ENCODE measurements around the gene NOTUM. TPM values are rescaled to one million over a fixed set of nuclear protein-coding genes. Genes with fewer than 3 reads are reported as not detected.
"Not testable (repeated sequence)": the region's sequence is repeated elsewhere in the genome, so short reads cannot be mapped to it uniquely, and the experiment has no call there.

The NOTUM gene
- total RNA-seq, 1 donor from 2014 or later: 0.56 TPM

DNA sequence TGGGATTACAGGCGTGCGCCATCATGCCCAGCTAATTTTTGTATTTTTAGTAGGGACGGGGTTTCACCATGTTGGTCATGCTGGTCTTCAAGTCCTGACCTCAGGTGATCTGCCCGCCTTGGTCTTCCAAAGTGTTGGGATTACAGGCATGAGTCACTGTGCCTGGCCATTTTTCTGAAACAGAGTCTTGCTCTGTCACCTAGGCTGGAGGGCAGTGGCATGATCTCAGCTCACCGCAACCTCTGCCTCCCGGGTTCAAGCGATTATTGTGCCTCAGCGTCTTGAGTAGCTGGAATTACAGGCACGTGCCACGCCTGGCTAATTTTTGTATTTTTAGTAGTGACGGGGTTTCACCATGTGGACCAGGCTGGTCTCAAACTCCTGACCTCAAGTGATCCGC is 20.5 kb upstream of the NOTUM start:
- DNase-seq; intact Hi-C loops (cut with DNase I); ATAC-seq (ENCODE audit: poor library complexity): not testable (repeated sequence)

DNA sequence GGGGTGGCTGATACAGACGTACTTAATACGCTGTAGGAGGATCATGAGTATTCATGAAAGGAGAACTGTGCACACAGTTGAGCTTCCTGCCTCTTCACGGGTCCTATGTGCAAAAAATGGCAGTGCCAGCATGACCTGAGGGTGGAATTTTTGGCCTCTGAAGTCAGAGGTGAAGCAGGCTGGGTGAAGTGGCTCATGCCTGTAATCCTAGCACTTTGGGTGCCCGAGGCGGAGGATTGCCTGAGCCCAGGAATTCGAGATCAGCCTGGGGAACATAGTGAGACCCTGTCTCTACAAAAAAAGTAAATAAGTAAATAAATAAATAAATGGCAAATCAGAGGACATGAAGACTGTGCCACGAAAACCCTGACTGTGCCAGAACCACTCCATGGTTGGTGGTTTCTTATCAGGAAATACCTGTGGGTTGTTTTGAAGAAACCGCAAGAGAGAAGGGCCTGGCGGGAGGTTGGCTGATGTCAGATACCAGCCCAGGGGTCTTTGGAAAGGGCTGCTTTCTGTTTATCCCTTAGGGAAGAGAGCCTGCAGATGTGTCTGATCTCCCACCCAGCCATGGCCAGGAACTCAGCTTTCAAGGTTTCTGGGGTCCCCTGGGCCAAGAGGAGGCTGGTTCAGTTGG is 19.8 kb upstream of the NOTUM start:
- intact Hi-C loops (cut with DNase I): no loop called here
- ATAC-seq (ENCODE audit: poor library complexity) (no peak), DNase-seq (no peak)

DNA sequence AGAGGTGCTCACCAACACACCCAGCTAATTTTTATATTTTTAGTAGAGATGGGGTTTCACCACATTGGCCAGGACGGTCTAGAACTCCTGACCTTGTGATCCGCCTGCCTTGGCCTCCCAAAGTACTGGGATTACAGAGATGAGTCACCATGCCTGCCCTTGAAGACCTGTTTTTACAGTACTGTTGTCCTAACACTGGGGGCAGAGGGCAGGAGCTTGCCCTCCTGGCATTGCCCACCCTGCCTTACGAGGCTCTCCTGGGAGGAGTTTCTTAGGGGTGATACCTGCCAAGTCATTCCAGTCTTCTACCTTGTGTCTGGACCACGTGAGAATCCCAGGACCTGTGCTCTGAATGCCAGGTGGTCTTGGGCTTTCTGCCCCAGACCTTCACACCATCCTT is 19.1 kb upstream of the NOTUM start:
- no peak for DNase-seq
- no peak for ATAC-seq (ENCODE audit: poor library complexity)
- intact Hi-C loops (cut with DNase I): no loop called here

DNA sequence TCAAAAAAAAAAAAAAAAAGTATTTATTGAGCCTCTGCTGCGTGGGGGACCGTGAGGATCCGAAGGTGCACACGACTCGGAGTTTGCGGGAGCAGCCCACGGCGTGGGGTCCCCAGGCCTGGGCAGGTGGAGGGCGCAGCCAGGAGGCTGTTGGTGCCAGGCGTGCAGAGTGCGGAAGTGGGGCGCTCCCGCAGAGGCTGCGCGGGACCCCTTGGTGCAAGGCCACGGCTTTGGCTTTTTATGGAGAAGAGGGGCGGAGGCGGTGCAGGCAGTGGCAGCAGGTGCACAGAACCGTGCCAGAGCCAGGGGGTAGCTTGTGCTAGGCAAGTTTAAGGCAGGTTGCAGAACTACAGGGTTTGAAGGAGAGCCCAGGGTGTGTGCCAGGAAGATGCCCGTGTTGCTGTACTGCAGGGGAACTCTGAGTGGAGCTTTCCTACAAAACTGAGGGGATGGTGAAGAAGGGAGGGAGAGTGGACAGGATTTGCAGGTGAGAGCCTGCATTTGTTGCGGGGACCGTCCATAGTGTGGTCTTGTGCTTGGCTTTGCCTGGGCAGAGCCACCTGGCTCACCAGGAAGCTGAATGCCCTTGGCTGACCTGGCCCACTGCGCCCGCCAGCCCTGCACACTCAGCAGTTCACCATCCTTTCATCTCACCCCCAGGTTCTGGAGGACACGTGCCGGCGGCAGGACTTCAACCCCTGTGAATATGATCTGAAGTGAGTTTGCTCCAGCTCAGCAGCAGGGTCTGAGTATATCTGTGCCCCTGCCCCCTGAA is 17.7 kb upstream of the NOTUM start:
- DNase-seq (no peak), ATAC-seq (ENCODE audit: poor library complexity) (no peak)
- intact Hi-C loops (cut with DNase I): no loop called here

DNA sequence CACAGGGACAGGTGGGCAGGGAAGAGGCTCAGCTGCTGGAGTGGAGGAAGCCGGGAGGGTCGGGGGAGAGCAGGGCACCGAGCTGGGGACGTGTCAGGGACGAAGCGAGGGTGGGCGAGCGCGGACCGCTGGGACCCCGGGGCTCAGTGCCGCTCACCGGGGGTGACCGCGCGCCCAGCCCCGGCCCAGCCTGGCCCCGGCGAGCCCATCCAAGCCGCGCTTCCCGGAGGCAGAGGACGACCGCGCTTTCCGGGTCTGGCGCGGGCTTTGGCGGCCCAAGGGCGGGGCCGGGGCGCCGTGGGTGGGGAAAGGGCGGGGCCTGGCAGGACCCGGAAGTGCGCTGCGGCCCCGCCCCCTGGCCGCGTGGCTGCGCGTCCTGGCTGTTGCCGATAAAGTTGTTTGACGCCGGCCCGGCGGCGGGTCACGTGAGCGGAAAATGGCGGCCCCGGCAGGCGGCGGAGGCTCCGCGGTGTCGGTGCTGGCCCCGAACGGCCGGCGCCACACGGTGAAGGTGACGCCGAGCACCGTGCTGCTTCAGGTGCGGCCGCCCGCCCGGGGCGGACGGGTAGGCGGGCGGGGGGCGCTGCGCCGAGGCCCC is 16.3 kb upstream of the NOTUM start, which contains the start of gene ASPSCR1:
ASPSCR1 (plus strand) TSS at position 419 of the 598 bp plus-strand sequence; CDS start at position 437, 18 bp downstream.
- ATAC-seq (ENCODE audit: poor library complexity) (peak; percentile 99), DNase-seq (peak; percentile 95)
- intact Hi-C loops (cut with DNase I): no loop called here

DNA sequence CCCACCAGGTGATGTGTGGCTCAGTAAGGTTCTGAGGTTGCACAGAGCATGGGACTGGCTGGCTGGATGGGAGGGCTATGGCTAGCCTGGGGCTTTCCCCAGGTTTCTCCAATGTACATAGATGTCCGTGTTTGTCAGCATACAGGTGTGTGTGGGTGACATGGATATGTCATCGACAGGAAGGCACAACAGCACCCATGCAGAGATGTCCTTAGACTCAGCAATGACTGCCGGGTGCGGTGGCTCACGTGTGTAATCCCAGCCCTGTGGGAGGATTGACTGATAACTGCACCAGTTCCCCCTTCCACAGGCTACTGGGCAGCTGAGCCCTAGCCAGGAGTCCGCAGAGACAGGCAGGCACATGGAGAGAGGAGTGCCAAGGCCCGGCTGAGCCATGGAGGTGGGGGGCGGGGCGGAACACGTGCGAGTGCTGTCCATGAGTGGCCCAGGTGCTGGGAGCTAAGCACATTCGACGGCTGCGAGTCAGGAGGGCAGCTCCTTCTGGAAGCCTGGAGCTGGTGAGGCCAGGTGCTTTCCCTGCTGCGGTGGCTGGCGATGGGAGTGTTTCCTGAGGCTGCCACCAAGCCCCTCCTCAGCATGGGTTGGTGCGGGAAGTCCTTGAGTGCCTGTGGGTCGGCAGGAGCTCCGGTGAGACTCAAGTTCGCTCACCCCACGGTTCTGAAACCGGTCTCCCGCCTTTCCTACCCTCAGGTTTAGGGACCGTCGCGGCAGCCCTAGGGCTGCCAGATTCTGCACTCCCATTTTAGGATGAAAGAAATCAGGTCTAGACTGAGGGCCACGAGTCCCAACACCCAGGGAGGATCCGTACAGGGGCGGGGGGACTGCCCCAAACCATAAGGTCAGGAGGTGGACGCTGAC is 15.6 kb upstream of the NOTUM start:
- intact Hi-C loops (cut with DNase I): no loop called here
- peak; percentile 3 for ATAC-seq (ENCODE audit: poor library complexity)
- no peak for DNase-seq

DNA sequence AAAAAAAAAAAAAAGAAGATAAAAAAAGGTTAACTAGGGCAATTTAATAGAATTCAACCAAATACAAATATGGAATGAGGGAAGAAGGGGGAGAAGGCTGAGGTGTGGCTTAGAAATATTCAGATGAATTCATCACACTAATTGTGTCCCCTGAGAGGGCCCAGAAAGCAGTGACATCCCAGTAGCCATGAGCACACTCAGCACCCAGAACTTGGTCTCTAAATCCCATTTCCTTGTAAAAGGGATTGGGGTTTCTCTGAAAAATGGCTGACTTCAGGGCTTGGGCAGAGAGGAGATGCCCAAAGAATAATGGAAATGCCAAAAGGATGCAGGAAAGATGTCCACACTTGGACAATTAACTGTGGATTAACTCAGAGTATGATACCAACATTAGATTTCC is 12.4 kb upstream of the NOTUM start:
- intact Hi-C loops (cut with DNase I): no loop called here
- ATAC-seq (ENCODE audit: poor library complexity): no peak
- no peak for DNase-seq

DNA sequence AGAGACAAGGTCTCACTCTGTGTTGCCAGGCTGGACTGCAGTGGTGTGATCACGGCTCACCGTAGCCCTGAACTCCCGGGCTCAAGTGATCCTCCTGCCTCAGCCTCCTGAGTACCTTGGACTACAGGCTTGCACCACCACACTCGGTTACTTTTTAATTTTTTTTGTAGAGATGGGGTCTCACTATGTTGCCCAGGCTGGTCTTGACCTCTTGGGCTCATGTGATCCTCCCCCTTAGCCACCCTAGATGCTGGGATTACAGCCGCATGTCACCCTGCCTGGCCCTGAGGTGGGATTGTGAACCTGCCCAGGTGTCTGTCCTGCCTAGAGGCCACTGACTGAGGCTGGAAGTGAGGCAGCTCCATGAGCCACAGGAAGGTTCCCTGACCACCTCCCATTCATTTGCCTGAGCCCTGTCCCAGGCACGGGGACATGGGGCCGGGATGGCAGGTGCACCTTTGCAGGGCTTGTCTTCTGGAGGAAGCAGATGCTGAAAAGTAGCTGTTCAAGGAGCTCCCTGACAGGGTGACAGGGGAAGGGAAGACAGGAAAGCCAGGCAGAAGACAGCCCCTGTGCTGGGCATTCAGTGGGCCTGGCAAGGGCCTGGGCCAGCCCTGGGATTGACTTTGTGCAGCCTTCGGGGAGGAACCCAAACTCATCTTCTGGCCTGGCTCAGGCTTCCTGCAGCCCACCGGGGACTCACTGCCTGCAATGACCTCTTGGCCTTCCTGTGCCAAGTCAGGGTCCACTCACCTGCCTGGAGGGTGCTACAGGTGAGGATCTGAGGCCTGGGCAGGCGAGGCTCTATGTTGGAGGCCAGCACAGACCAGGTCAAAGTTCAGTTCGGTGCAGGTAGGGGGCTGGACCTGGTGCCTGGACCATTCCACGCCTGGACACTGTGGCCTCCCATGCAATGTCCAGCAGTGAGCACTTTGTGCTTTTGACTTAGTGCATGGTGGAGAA is 8.1 kb upstream of the NOTUM start:
- ATAC-seq (ENCODE audit: poor library complexity): no peak

DNA sequence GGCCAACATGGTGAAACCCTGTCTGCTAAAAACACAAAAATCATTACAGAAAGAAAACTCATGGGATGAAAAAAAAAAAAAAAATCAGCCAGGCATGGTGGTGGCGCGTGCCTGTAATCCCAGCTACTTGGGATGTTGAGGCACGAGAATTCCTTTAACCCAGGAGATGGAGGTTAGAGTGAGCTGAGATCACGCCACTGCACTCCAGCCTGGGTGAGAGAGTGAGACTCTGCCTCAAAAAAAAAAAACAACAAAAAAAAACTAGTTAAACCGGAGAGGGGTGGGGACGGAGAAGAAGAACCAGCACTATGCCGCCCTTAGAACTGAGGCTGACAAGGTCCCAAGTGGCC is 7.4 kb upstream of the NOTUM start:
- ATAC-seq (ENCODE audit: poor library complexity): no peak
- no peak for DNase-seq
- intact Hi-C loops (cut with DNase I): loop anchor here (10.0 kb wide), 1 partner anchor 186 kb away; no protein-coding TSS in a partner anchor

More for the DNA sequence above, 8.1 kb upstream of the NOTUM start:
- DNase-seq: no peak
- intact Hi-C loops (cut with DNase I): loop anchor here (10.0 kb wide), 1 partner anchor 186 kb away; no protein-coding TSS in a partner anchor

DNA sequence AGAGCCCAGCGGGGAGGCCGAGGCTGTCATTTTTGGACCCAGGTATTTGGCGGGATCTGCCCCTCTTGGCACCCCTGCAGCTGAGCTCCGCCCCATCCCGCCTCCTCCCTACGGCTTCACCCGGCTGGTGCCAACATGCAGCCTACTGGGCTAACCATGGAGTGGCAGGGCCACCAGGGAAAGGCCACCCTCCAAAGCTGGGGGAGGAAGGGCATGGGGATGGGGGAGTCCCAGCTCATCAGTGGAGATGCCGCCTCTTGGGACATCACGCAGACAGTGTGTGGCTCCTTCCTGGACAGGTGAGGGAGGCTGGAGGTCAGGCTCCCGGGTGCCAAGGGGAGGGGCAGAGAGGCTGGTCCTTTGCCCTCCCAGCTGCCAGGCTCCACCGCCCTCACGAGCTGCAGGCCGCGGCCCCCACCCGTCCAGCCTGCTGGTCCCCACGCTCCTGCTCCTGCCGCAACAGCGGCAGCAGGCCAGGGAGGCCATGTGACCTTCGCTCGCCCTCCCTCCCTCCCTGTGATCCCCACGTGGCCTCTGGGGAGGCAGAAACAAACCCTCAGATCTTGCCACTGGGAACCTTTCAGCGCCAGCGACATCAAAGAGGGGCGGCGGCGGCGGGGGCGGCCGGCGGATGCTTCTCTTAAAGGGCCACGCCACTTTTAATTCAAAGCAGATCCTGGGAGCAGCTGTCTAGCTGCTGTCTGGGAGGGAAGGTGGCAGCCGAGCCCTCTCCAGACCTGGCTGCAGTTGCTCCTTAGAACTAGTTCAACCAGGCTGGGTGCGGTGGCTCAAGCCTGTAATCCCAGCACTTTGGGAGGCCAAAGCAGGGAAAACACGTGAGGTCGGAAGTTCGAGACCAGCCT is 6.8 kb upstream of the NOTUM start:
- intact Hi-C loops (cut with DNase I): loop anchor here (10.0 kb wide), 1 partner anchor 187 kb away; no protein-coding TSS in a partner anchor
- peak; percentile 86 for DNase-seq
- peak; percentile 92 for ATAC-seq (ENCODE audit: poor library complexity)

DNA sequence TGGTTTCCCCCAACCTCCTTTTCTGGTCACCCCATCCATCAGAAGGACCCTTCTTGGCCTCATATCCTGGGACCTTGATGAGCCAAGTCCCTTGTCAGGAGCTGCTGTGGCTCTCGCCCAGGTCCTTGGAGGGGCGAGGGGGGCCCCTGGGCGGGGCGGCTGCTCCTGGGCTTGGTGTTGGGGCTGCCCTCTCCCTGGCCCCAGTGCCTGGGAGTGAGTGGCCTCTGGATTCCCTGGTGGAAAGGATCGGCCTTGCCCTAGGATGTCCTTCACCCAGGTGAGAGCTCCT is 6.2 kb upstream of the NOTUM start:
- ATAC-seq (ENCODE audit: poor library complexity) (peak; percentile 13), DNase-seq (no peak)

DNA sequence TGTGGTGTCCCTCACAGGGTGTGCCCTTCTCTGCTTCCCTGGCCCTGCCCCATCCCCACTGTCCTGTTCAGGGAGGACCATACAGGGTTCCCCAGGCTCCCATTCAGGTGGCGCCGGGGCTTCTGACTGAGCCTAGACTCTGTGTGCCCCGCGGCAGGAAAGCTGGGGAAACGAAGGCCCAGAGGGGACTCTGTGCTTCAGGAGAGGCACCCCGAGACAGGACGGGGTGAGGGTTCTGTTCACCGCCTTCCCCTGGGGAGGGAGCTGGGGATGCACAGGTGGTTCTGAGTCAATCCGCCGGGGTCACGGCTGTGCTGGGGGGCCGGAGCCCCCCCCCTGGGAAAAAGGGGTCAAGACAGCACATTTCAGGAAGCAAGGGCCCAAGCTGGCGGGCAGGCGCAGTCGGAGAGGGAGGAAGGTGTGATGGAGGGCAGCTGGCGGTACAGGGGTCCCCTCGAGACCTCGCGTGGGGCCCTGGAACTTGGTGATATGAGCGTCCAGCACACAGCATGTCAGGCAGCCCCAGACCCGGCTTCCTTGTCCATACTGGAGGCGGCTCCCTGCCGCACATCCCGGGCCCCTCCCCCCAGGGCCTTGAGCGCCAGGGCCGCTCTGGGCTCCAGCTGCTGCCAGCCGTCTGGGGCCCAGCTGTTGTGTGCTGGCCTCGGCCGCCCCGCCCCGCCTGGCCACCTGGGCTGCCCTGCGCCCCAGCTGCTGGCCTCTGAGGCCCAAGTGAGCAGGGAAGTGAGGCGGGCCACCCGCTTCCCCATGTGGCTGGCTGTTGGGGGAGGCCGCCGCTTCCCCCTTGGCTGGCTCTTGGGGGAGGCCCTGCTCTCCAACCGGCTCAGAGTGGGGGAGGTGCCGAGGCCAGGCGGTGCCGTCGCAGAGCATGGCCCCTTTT is 5.6 kb upstream of the NOTUM start:
- ATAC-seq (ENCODE audit: poor library complexity): peak; percentile 78
- intact Hi-C loops (cut with DNase I): loop anchor here (10.0 kb wide), 1 partner anchor 188 kb away; no protein-coding TSS in a partner anchor
- DNase-seq: peak; percentile 80

More for the DNA sequence above, 6.2 kb upstream of the NOTUM start:
- intact Hi-C loops (cut with DNase I): loop anchor here (10.0 kb wide), 1 partner anchor 188 kb away; no protein-coding TSS in a partner anchor

DNA sequence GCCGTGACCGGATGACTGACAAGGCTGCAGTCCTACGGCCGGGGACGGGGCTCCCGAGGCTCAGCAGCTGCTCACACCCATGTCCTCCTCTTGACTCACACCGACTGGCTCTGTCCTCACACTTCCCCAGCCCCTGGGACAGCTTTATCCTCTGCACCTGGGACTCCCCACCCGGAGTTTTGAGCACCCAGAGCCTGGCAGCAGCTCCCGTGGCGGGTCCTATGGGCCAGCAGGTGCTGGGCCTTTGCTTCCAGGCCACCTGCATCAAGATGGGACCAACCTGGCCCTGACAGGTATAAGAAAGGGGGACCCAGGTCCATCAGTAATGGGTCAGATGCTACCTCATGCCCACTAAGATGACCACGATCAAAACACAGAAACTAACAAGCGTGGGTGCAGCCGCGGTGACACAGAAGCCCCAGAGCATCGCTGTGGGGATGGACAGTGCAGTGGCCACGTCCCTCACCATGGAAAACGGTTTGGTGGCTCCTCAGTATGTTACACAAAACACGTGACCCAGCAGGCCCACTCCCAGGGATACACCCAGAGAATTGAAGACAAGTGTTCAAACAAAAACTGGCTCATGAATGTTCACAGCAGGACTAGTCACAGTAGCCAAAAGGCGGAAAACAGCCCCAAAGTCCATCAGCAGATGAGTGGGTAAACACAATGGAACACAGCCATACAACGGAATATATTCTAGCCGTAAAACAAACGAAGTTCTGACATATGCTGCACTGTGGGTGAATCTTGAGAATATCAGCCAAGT is 3.3 kb upstream of the NOTUM start:
- no peak for ATAC-seq (ENCODE audit: poor library complexity)
- intact Hi-C loops (cut with DNase I): loop anchor here (10.0 kb wide), 1 partner anchor 191 kb away; no protein-coding TSS in a partner anchor
- DNase-seq: no peak

DNA sequence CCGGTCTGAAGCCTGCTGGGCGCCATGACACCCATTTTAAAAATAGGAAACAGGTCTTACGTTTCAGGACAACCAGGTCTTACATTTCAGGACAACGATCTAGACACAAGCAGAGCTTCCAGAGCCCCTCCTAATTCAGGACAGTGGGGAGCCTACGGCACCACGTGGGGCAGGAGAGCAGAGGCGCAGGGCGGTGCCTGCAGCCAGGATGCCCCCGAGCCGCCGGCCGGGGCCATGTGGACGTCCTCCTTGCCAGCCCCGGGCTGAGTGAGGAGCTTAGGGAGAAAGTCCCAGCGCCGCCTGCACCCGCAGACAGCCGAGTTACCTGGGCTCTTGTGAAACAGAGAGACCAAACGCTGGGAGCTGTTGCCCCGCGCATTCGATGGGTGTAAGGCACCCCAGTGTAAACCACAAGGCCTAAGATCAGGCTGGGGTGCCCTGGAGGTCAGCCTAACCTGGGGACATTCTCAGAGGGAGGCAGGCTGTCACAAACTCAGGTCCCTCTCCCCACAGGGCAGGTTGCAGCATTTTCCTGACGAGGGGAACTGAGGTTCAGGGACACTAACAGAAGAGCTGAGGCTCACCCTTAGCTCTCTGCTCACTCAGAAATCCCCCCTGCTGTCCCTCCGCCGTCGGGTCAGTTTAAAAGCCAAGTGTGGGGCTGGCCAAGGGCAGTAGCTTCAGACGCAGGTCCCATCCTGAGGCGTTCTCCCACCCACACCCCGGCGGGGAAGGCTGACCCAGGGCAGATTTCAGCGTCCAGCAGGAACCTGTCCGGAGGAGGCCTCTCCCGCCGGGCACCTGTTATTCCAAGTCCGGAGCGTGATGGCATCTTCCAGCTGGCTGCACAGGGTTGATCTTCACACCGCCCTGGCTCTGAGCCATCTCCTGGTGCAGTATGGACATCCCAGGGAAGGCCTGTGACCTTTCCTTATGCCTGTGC is 1.8 kb upstream of the NOTUM start:
- intact Hi-C loops (cut with DNase I): loop anchor here (10.0 kb wide), 1 partner anchor 192 kb away; no protein-coding TSS in a partner anchor
- no peak for ATAC-seq (ENCODE audit: poor library complexity)
- no peak for DNase-seq

Data from Right ventricle myocardium superior (tissue), 1 donor.